GM18505 (cell line): Measurements from ENCODE around the gene PGM2.
A peak's percentile ranks its signal among the peaks of the same experiment; 100 is the strongest.

Source experiments
- ATAC-seq: cut with Tn5 transposase; IDR thresholded peaks from one replicate; pipeline ENCODE4 v1.9.1; 2021; ENCODE audit not compliant: unreplicated experiment
- POLR2A ChIP-seq: IDR thresholded peaks from 4 replicates; pipeline ENCODE4 v1.6.1; 2011; ENCODE audit warnings: borderline replicate concordance; ENCODE audit not compliant: insufficient read depth, insufficient read length; ENCODE audit errors: extremely low read depth

Gene PGM2

GRCh38 chr4:37889849-37890800 is 63.6 kb downstream of the PGM2 start:
- TF ChIP-seq POLR2A: no peak
- ATAC-seq: peak; percentile 2

- no peak for TF ChIP-seq POLR2A
- ATAC-seq: peak; percentile 31
Observed at GRCh38 chr4:37890801-37891259, 64.3 kb downstream of the PGM2 start, which contains the start of gene TBC1D1. Gene TBC1D1 (plus strand): TSS chr4:37891084. CDS start chr4:37902096, 11,012 bp downstream.

GRCh38 chr4:37891260-37892159 is 65.0 kb downstream of the PGM2 start:
- TF ChIP-seq POLR2A: peak; percentile 29
- ATAC-seq: peak; percentile 54

- ATAC-seq: peak; percentile 35
- peak; percentile 18 for TF ChIP-seq POLR2A
Observed at GRCh38 chr4:37892641-37893040, 66.2 kb downstream of the PGM2 start.

GRCh38 chr4:37893164-37893563 is 66.7 kb downstream of the PGM2 start:
- TF ChIP-seq POLR2A: no peak
- ATAC-seq: no peak

- TF ChIP-seq POLR2A: no peak
- no peak for ATAC-seq
Observed at GRCh38 chr4:37895271-37895670, 68.8 kb downstream of the PGM2 start.

- TF ChIP-seq POLR2A: no peak
- ATAC-seq: no peak
Observed at GRCh38 chr4:37896206-37896860, 69.8 kb downstream of the PGM2 start.

GRCh38 chr4:37902212-37902611 is 75.7 kb downstream of the PGM2 start:
- no peak for TF ChIP-seq POLR2A
- ATAC-seq: no peak

GRCh38 chr4:37902738-37903693 is 76.5 kb downstream of the PGM2 start:
- no peak for ATAC-seq
- TF ChIP-seq POLR2A: no peak

- ATAC-seq: no peak
- TF ChIP-seq POLR2A: no peak
Observed at GRCh38 chr4:37903901-37904300, 77.4 kb downstream of the PGM2 start.

- ATAC-seq: no peak
- TF ChIP-seq POLR2A: no peak
Observed at GRCh38 chr4:37904824-37905223, 78.3 kb downstream of the PGM2 start.

- ATAC-seq: no peak
- TF ChIP-seq POLR2A: no peak
Observed at GRCh38 chr4:37905533-37906169, 79.2 kb downstream of the PGM2 start.
